GM18858 (cell line): ENCODE data around the gene TOPAZ1.
"Not testable (repeated sequence)": the region's sequence is repeated elsewhere in the genome, so short reads cannot be mapped to it uniquely, and the experiment has no call there.

Experiments used
- ATAC-seq: cut with Tn5 transposase; IDR thresholded peaks from one replicate; pipeline ENCODE4 v1.9.1; 2021; ENCODE audit not compliant: unreplicated experiment

The TOPAZ1 gene

DNA sequence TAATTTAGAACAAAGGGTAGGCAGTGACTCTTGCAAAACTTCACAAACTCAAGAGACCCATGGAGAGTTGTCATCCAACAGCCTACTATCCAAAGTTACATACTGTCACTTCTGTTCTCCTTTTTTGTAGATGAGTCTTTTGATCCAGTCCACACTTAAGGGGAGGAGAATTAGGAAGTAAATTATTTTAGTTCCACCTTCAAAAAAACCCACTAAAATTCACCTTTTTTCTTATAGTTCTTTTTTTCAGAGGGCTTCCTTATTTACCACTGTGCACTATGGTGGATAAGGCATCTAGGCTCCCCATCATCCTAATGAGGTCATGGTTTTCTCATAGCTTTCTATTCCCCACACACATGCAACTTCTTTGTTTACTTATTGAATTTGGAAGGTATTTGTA lies 88.3 kb downstream of the TOPAZ1 start:
- ATAC-seq = no peak

DNA sequence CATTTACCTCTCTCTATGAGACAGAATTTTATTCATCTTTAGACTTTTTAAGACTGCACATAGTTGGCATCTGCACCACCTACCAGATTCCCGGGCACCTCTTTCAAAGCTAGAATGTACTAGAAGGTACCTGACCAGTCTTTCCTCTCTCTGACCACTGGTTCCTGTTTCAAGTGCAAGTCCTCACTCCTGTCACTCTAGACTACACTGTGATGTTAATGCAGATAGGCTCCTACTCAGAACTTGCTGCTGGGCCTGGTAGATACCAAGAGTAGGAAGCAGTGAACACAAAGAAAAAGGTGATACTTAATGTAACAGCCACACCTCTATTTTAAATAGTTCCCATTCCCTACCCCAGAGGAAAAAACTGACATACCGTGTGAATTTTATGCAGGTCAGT lies 88.8 kb downstream of the TOPAZ1 start:
- ATAC-seq = no peak

DNA sequence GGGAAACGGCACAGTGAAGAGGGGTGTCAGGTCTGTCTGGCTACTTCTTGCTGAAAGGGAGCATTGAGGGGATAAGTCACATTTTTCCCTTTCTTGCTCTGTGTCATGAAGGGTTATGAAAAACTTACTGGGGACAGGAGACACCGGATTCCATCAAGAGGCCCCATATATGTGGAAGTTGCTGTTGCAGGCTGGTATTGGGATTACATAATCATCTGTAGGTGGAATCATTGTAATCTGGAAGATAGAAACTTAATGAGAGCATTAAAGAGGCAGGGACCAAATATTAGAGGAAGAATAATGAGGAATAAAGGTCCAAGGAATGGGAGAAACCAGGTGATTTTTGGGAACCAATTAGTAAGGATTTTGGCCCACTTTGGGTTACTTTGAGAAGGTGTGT lies 92.6 kb downstream of the TOPAZ1 start:
- ATAC-seq = no peak

DNA sequence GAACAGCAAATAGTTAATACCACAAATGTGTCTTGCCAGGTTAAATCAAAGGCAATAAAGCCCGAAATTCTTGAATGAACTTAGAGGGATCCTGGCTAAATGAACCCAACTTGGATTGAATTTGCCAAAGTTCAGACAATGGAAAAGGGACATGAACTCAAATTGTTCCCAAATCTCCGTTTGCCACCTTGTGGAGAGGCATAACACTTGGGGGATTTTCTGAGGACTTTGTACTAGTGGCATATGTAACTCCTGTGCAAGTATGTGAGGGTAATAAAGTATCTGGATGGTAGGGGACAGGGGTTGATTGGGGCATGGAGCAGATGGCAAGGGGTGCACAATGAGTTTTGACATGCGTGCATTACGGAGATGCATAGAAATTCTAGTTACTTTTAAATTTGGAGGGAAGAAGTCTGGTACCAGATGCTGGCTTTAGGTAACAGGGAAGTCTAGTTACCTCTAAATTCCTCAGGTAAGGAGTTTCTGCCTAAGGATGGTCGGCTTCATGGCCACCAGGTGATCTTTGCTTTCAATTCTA lies 95.6 kb downstream of the TOPAZ1 start:
- ATAC-seq = no peak

DNA sequence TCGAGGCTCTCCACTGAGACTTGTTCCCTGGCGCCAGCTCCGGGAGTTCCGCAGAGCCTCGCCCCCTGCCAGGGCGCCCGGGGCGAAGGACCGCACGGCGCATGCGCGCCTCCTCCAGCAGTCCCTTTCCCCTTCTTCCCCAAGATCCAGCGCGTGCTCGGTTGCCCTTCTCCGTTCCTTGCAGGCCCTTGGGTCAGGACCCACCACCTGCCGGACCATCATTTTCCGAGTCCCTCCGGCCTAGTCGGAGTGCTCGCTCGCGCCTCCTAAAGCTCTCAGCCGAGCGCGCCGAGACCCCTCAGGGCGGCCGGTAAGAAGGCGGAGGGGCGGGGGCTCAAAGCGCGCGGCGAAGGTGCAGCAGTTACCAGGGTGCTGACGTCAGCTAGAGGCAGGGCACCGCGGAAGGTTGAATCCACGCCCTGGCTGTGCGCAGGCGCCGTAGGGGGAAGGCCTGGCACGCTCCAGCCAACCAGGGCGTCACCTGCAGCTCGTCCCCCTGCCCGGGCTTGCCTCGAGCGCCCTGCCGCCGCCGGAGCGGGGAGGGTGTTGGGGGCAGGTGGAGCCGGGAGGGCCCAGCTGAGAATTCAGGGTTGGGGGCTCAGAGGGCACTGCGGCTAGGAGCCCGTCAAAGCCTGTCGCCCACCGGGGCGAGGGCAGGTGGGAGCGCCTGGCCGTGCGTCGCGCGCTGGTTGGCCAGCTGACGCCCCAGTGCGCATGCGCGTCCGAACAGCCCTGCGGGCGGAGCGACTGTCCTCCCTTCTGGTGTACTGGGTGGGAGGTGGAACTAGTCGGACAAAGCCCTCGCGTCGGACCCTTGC lies 96.5 kb downstream of the TOPAZ1 start, which contains the start of gene TCAIM:
Gene TCAIM (plus strand): TSS at position 757 of the 818 bp plus-strand sequence. CDS start 16,017 bp downstream, outside the sequence.
- peak; percentile 80 for ATAC-seq

DNA sequence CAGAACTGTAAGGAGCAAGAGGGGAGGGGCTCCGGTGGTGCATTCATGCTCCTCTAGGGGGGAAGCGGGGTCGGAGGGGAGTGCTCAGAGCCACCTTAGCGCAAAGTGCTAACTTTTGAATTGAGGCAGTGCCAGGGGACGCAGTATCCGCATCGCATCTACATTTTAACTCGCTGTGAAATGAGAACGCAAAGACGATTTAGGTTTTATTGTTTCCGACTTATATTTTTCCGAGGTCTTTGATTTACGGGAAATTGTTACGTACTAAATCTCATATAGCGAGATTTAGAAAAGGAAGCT lies 97.1 kb downstream of the TOPAZ1 start:
- no peak for ATAC-seq

DNA sequence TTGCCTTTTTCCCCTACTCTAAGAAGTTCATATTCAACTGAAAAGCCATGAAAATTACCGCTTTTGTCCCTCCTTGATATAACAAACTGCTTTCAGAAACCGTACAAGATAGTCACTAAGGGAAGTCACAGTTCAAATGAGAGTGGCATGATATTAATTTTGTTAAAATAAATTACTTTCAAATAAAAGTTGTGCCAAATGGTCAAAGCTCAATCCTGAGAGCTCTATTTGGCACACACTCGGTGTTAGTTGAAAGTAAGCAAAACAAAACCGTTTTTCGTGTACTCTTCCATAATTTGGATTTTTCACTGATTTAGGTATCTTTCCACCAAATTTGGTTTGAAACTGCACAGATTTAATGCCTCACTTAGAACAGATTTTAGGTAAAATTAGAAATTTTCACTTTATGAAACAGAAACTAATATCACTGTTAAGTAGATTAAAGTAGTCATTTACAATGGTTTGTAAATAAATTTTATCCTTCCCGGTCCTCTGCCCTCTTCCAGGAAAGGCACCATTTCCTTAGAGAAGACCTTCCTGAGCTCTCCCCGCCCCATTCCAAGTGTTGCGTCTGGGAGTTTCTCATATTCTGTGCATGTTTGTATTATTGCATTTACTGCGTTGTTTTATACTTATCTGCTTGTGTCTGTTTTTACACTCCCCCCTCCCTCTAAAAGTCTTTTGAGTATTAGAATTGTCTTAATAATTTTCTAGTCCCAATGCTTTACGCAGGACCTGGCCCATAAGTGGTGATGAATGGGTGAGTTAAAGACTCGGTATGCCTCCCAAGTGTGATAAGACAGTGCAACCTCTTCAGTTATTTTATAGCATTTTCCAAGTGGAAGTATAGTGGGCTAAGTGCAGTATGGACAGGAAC lies 97.7 kb downstream of the TOPAZ1 start:
- no peak for ATAC-seq

DNA sequence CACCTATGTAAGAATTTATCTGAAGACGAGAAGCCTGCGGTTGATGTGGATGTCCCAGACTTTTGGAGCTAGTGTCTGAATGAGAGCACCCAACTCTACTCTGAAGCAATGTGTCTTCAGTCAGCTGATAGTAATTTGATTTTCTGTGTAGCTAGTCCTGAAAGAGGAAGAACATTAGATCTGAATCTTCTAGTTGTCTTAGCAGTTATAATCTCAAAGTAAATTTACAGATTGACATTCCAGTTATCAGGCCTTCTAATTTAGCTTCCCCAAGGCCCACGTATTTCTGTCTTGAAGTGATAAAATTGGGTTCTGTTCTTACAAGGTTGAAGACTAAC lies 98.3 kb downstream of the TOPAZ1 start:
- no peak for ATAC-seq

DNA sequence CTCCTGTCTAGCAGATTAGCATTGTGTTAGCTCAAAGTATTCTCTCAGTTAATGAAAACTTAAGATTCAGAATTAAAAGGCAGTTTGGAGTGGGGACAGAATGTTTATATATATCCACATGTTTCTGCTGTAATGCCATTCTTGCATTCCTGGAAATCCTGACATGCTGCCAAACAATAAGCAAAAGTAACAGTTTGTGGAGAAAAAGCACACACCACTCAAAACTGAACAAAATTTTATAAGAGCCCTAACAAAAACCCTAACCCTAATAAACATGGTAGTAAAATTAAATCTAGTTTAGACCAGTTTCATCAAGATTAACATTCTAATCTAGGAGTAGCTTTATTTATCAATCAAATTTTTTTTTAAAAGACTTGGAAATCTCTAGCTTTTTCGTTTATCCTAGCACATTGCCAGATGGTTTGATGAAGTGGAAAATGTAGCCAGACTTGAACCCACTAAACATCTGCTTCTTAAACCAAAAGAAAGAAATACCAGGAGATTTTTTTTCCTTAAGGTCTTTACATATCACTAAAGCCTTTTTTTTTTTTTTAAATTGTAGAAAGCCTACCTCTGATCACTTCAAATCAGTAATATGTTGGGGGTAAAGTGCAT lies 100.6 kb downstream of the TOPAZ1 start:
- ATAC-seq = no peak

DNA sequence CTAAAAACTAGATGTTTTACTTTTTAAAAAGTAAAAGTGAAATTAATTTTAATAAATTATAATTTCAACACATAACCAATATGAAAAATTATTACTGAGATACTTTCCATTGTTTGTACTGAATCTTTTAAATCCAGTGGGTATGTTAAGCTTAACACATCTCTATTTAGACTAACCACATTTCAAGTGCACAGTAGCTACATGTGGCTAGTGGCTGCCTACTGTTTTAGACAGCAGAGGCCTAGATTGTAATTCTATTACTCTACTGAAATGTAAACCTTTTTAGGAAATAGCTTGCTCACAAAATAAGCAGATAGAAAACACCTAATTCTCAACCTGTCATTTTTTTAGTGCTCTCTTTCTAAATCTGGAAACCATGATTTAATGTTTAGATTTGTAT lies 101.7 kb downstream of the TOPAZ1 start:
- ATAC-seq = no peak

DNA sequence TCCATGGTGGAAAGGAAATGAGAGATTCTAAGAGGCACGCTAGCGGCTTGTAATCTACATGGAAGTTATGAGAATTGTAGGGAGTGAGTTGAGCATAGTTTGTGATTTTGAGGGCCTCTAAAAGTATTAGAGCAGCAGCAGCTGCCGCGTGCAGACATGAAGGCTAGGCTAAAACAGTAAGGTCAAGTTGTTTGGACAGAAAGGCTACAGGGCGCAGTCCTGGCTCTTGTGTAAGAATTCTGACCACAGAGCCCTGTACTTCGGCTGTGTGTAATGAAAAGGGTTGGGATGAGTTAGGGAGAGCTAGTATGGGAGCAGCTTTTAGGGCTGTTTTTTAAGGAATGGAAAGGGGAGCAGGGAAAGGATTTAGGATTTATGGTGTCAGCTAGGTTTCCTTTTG lies 104.9 kb downstream of the TOPAZ1 start:
- ATAC-seq = not testable (repeated sequence)

DNA sequence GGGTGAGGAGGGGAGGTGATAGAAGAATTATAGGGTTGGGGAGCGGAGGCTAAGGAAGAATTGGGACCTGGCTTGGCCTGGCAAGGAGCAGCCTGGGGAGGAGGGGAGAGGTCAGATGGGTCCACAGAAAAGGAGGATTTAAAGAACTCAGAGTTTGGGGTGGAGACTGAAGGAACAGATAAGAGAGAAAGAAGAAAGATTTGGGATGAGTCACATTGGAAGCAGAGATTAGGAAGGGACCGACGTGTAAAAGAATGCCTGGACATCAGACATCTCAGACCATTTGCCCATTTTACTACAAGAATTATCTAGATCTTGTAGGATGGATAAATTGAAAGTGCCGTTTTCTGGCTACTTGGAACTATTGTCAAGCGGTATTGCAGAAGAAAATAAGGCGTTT lies 107.3 kb downstream of the TOPAZ1 start:
- no peak for ATAC-seq

DNA sequence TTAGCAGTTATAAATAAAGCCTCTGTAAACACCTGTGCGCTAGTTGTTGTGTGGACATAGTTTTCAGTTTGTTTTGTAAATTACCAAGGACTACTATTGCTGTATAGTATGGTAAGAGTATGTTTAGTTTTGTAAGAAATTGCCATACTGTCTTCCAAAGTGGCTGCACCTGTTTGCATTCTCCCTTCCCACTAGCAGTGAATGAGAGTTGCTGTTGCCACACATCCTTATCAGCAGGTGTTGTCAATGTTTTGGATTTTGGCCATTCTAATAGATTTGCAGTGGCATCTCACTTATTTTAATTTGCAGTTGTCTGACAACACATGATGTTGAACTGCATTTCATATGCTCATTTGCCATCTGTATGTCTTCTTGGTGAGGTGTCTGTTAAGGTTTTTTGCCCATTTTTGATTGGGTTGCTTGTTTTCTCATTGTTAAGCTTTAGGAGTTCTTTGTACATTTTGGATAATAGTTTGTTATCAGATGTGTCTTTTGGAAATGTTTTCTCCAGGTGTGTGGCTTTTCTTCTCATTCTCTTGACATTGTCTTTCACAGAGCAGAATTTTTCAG lies 111.8 kb downstream of the TOPAZ1 start:
- ATAC-seq = no peak

DNA sequence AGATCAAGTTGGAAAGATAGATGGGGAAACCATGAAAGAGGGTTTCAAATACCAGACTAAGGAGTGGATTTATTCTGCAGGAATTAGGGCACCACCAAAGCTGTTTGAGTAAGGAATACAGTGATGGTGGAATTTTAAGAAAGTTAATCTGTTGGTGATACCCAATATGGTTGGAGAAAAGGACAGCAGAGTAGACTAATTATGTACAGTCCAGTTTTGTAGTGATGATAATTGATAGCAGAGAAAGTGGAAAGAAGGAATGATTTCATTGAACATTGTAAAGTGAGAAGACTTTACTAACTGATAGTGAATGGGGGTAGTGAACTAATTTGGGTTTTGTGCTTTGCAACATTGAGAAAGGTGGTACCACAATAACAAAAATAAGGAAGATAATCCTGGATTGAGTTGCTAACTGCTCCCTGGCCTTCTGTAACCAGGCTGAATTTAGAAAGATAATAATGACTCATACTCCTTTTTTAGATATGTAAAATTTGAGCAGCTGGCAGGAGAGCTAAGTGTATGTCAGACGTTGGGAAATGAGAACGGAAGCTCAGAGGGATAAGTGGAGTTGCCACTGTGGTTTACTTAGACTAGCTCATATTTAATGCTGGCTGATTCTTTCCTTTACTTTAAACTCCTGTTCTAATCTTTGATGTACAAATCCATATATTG lies 113.8 kb downstream of the TOPAZ1 start:
- ATAC-seq = no peak

DNA sequence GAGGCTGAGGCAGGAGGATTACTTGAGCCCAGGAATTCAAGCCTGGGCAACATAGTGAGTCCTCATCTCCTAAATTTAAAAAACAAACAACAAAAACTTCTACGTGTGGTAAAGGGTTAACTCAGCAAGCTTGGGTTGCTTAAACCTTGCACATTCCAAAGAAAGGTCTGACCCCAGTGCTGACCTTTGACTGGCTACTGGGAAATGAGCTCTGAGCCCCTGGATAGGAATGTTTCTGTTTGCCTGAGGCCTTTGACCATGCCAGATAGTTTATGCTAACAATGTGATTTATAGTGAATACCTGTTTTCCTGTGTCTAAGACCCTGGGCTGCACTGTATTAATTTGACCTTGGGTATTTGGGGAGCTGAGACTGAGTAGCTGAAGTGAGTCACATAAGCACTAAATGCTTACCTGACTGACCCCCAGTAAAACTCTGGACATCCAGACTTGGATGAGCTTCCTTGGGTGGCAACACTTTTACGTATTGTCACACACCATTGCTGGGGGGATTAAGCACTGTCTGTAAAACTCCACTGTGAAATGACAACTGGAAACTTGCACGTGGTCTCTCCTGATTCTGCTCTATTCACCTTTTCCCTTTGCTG lies 117.6 kb downstream of the TOPAZ1 start:
- ATAC-seq = no peak

DNA sequence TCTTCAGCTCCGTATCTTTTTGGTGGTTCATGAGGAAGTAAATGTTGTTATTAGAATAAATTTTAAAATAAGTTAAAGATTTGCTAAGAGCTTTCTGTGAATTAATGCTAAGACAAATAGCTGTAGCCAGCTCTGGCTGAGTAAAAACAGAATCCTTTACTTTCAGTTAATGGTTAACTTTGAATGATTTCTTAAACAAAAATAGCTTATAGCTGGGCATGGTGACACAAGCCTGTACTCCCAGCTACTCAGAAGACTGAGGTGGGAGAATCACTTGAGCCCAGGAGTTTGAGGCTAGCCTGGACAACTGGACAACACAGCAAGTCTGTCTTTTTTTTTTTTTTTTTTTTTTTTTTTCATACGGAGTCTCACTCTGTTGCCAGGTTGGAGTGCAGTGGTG lies 121.9 kb downstream of the TOPAZ1 start:
- no peak for ATAC-seq

DNA sequence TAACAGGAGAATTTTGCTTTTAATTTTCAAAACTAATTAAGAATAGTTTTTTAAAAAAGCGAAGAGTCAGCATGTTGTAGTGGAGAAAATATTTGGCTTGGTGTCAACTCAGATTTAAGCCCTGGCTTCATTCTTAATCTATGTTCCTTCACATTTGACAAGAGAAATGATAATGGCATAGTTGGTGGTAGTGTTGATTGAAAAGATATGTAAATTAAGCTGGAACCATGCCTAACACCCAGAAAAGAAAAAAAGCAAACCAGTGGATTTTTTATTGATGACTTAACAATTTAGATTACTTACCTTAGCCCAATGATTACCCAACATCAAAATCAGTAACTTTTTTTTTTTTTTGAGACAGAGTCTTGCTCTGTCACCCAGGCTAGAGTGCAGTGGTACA lies 124.3 kb downstream of the TOPAZ1 start:
- ATAC-seq = no peak

DNA sequence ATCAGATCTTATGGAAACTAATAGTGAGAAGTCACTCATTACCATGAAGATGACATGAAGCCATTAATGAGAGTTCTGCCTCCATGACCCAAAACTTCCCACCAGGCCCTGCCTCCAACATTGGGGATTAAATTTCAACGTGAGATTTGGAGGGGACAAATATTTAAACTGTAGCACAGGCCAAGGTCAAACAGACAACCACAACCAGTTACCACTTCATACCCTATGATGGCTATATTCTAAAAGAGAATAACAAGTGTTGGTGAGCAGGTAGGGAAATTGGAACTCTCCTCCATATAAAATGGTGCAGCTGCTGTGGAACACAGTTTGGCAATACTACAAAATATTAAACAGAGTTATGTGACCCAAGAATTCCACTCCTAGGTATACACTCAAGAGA lies 133.8 kb downstream of the TOPAZ1 start:
- ATAC-seq = no peak
